OCI-LY3 (cell line): ENCODE results near the gene OPA3.

ENCODE experiments used
- H2AFZ ChIP-seq: fragments of 200-600, 300-600 bp; shearing (Covaris generic); 2 replicates; pipeline ENCODE4 v1.6.0; 2014; ENCODE audit warnings: antibody characterized with exemption, low read depth, low read length
- H3K27ac ChIP-seq: fragments of 200-600, 300-600 bp; sonication (generic); 2 replicates; pipeline ENCODE4 v1.5.1; 2014; ENCODE audit warnings: mild to moderate bottlenecking, low read length, moderate library complexity, mixed read lengths
- H3K27me3 ChIP-seq: fragments of 200-600, 300-600 bp; sonication (generic); 2 replicates; pipeline ENCODE4 v1.6.1; 2014; ENCODE audit warnings: low read depth, low read length, mixed read lengths
- H3K36me3 ChIP-seq: fragments of 200-600, 300-600 bp; sonication (generic); replicated peaks from 2 replicates; pipeline ENCODE3; 2014; ENCODE audit warnings: low read depth, low read length, mixed read lengths
- H3K4me1 ChIP-seq: fragments of 300-600, 200-600 bp; sonication (generic); 2 replicates; pipeline ENCODE4 v1.6.1; 2014; ENCODE audit warnings: low read length, mixed read lengths
- H3K4me2 ChIP-seq: fragments of 200-600, 300-600 bp; sonication (generic); 2 replicates; pipeline ENCODE4 v1.6.1; 2014; ENCODE audit warnings: low read length, mixed read lengths
- H3K4me3 ChIP-seq: fragments of 300-600, 200-600 bp; sonication (generic); 2 replicates; pipeline ENCODE4 v1.5.1; 2014; ENCODE audit warnings: antibody characterized with exemption, mild to moderate bottlenecking, low read length, moderate library complexity
- H3K79me2 ChIP-seq: fragments of 300-600, 200-600 bp; shearing (Covaris generic); 2 replicates; pipeline ENCODE4 v1.6.1; 2014; ENCODE audit warnings: mild to moderate bottlenecking, low read length, mixed read lengths
- H3K9ac ChIP-seq: fragments of 300-600, 200-600 bp; shearing (Covaris generic); 2 replicates; pipeline ENCODE4 v1.6.0; 2014; ENCODE audit warnings: mild to moderate bottlenecking, low read length, moderate library complexity
- H3K9me3 ChIP-seq: fragments of 200-600, 300-600 bp; shearing (Covaris generic); 2 replicates; pipeline ENCODE4 v1.6.1; 2014; ENCODE audit warnings: low read length, mixed read lengths; ENCODE audit not compliant: insufficient read depth
- H4K20me1 ChIP-seq: fragments of 200-600, 300-600 bp; sonication (generic); 2 replicates; pipeline ENCODE4 v1.6.1; 2016; ENCODE audit warnings: low read length, mixed read lengths; ENCODE audit not compliant: insufficient read depth
- EZH2phosphoT487 ChIP-seq: fragments of 200-600 bp; shearing (Covaris generic); IDR thresholded peaks from 2 replicates; pipeline ENCODE4 v1.6.1; 2018; ENCODE audit warnings: antibody characterized with exemption, mixed run types, low read depth
- TF ChIP-seq, protein P1 (sequence below): fragments of 200-600, 300-600 bp; sonication (generic); IDR thresholded peaks from 2 replicates; pipeline ENCODE4 v1.5.1; 2014; ENCODE audit warnings: antibody characterized with exemption, low read length, low read depth

Gene OPA3

DNA sequence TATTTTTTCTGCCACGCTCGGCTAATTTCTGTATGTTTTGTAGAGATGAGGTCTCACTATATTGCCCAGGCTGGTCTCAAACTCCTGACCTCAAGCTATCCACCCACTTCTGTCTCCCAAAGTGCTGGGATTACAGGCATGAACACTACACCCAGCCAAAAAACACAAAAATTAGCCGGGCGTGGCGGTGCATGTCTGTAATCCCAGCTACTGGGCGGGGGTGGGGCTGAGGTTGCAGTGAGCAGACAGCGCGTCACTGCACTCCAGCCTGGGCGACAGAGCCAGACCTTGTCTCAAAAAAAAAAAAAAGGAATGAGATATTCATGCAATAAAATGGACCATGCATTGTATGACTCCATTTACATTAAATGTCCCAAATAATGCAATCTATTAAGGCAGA is 45.1 kb downstream of the OPA3 start:
- Histone ChIP-seq H3K27ac (no peak overlapping the region), H4K20me1 (no peaks in the 10 kb centered on the region), H3K36me3 (no peaks in the 10 kb centered on the region), H3K27me3 (no peaks in the 10 kb centered on the region), H3K4me3 (no peak overlapping the region), H3K79me2 (no peaks in the 10 kb centered on the region), H3K9me3 (0 out of 2 replicates have a peak, but pooled peaks cover 5% of the 10 kb centered on the region), H3K4me1 (peaks cover 8% of the 10 kb centered on the region), H2AFZ (no peak overlapping the region), H3K4me2 (no peak overlapping the region), H3K9ac (no peak overlapping the region)
- no peak for TF ChIP-seq EZH2phosphoT487
- TF ChIP-seq, protein P1, sequence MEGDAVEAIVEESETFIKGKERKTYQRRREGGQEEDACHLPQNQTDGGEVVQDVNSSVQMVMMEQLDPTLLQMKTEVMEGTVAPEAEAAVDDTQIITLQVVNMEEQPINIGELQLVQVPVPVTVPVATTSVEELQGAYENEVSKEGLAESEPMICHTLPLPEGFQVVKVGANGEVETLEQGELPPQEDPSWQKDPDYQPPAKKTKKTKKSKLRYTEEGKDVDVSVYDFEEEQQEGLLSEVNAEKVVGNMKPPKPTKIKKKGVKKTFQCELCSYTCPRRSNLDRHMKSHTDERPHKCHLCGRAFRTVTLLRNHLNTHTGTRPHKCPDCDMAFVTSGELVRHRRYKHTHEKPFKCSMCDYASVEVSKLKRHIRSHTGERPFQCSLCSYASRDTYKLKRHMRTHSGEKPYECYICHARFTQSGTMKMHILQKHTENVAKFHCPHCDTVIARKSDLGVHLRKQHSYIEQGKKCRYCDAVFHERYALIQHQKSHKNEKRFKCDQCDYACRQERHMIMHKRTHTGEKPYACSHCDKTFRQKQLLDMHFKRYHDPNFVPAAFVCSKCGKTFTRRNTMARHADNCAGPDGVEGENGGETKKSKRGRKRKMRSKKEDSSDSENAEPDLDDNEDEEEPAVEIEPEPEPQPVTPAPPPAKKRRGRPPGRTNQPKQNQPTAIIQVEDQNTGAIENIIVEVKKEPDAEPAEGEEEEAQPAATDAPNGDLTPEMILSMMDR: no peak

DNA sequence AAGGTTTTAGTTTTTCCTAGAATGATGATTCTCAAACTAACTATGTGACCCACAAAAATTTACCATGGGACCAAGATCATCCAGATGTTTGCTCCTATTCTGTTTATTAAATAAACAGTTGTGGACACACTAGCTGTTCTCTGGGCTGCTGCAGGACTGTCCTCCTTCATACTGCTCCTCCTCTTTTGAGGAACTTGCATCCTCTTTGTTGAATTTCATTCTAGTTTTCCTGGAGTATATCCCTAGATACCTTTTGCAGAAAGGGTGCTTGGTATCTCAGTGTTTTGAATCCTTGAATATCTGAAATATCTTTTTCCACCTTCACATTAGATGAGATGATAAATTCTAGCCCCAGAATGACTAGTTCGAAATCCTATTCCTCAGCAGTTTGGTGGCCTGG is 53.3 kb downstream of the OPA3 start:
- Histone ChIP-seq H3K4me1 (peaks cover 3% of the 10 kb centered on the region; the same call in 1 of the 2 replicates), H4K20me1 (no peaks in the 10 kb centered on the region), H3K4me2 (no peak overlapping the region), H3K36me3 (peaks cover 44% of the 10 kb centered on the region), H3K27ac (no peak overlapping the region), H3K79me2 (no peaks in the 10 kb centered on the region), H3K9me3 (no peaks in the 10 kb centered on the region), H2AFZ (no peak overlapping the region), H3K9ac (no peak overlapping the region), H3K27me3 (no peaks in the 10 kb centered on the region), H3K4me3 (no peak overlapping the region)
- no peak for TF ChIP-seq EZH2phosphoT487
- TF ChIP-seq, protein P1: no peak

DNA sequence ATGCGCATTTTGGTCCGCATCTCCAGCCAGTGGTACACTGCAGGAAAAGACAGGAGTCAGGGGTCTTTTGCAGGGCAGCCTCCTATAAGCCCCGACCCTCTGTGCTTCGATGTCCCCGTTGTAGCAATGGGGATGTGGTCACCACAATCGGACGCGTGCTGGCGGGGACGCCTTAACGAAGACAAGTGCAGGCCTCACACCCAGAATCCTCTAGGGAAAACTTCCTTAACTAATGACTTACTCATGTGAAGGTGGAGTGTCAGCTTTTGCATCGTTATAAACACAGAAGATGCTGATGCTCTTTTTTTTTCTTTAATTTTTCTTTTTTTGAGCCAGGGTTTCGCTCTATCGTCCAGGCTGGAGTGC is 55.2 kb downstream of the OPA3 start:
- no peak for TF ChIP-seq EZH2phosphoT487
- TF ChIP-seq, protein P1: no peak
- H3K9me3 ChIP-seq: no peaks in the 10 kb centered on the region
- no peak overlapping the region for H3K4me3 ChIP-seq
- H3K79me2 ChIP-seq: no peaks in the 10 kb centered on the region
- H3K27me3 ChIP-seq: no peaks in the 10 kb centered on the region
- H4K20me1 ChIP-seq: no peaks in the 10 kb centered on the region
- H2AFZ ChIP-seq: no peak overlapping the region
- H3K27ac ChIP-seq: no peak overlapping the region
- no peak overlapping the region for H3K9ac ChIP-seq
- peaks cover 12% of the 10 kb centered on the region for H3K4me1 ChIP-seq
- H3K36me3 ChIP-seq: peaks cover 58% of the 10 kb centered on the region
- no peak overlapping the region for H3K4me2 ChIP-seq

DNA sequence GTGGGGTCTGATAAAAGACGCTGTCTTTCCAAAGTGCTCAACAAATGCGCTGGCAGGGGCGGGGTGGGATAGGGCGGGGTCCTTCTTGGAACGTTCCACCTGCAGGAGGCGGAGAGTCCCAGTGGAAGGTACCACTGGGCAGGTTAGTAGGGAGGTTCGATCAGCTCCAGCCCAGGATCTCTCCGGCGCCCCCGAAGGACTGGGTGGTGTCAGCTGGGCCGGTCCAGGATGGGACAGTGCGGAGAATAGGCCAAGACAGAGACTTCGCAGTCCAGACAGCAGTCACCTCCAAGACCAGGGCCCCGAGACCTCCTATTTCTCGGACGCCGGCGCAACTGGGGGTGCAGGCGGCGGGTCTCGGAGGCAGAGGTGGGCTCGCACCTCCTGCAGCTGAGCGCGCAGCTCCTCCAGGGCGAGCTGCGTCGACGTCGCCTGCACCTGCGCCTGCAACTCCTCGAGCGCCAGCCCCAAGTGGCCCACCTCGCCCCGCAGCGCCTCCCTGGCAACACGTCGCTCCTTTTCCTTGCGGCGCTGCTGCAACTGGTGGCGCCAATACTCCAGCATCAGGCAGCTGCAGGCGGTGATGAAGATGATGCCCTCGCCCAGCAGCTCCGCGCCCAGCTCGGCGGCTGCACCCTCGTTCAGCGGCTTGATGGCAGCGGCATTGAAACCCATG is 55.7 kb downstream of the OPA3 start:
- H3K9me3 ChIP-seq: no peaks in the 10 kb centered on the region
- H3K4me2 ChIP-seq: no peak overlapping the region
- no peaks in the 10 kb centered on the region for H4K20me1 ChIP-seq
- peaks cover 63% of the 10 kb centered on the region for H3K36me3 ChIP-seq
- no peaks in the 10 kb centered on the region for H3K79me2 ChIP-seq
- H3K4me1 ChIP-seq: peaks cover 12% of the 10 kb centered on the region
- H3K9ac ChIP-seq: no peak overlapping the region
- H3K4me3 ChIP-seq: no peak overlapping the region
- H2AFZ ChIP-seq: no peak overlapping the region
- H3K27ac ChIP-seq: no peak overlapping the region
- TF ChIP-seq EZH2phosphoT487: no peak
- TF ChIP-seq, protein P1: no peak
- no peaks in the 10 kb centered on the region for H3K27me3 ChIP-seq
